SK-N-SH (cell line): ENCODE measurements around the gene SNAI3. TPM values are rescaled to one million over a fixed set of nuclear protein-coding genes. Genes with fewer than 3 reads are reported as not detected.

Experiments used
- CTCF ChIA-PET: fragments of 300-600, 350-600 bp; formaldehyde crosslinking; extraction: SDS; loops from one replicate; lab custom pipeline; 2021; lab: Yijun Ruan, JAX
- POLR2A ChIA-PET: fragments of 350-600 bp; sonication (Branson Sonifier 250); formaldehyde crosslinking; extraction: SDS; loops from one replicate; lab custom pipeline; 2020; ENCODE audit warnings: antibody characterized with exemption, inconsistent platforms; lab: Yijun Ruan, JAX
- DNase-seq: peaks from one replicate; pipeline ENCODE4 v3.0.0; 2012
- H2AFZ ChIP-seq: fragments of 200-600 bp; sonication (generic); 2 replicates; pipeline ENCODE4 v1.8.1; 2016; ENCODE audit warnings: antibody characterized with exemption, mild to moderate bottlenecking, low read depth
- H3F3A ChIP-seq: fragments of 200-600 bp; sonication (generic); replicated peaks from 2 replicates; pipeline ENCODE3; 2016; ENCODE audit warnings: antibody characterized with exemption, mild to moderate bottlenecking; ENCODE audit not compliant: insufficient read depth
- H3K27ac ChIP-seq, 2 experiments: fragments of 200-500 bp in 1 of 2; fragments of 200-600 bp in 1 of 2; sonication (Bioruptor generic) in 1 of 2; sonication (generic), shearing (Covaris generic) in 1 of 2; 2 replicates each; pipeline versions ENCODE4 v1.5.1 to v1.6.1; 2014 to 2016; ENCODE audit warnings: low read depth in 2 of 2, inconsistent platforms in 1 of 2, low read length in 1 of 2, mild to moderate bottlenecking in 1 of 2, mixed read lengths in 1 of 2
- H3K27me3 ChIP-seq: fragments of 200-600 bp; sonication (generic), shearing (Covaris generic); 2 replicates; pipeline ENCODE4 v1.6.1; 2016; ENCODE audit warnings: mixed run types; ENCODE audit not compliant: insufficient read depth
- H3K36me3 ChIP-seq, 2 experiments: fragments of 200-500 bp in 1 of 2; fragments of 200-600 bp in 1 of 2; sonication (Bioruptor generic) in 1 of 2; sonication (generic) in 1 of 2; replicated peaks in 1 of 2; 2 replicates each; pipeline versions ENCODE3 to v1.5.1; 2014 to 2016; ENCODE audit warnings: low read length in 1 of 2, mild to moderate bottlenecking in 1 of 2; ENCODE audit not compliant: insufficient read depth in 2 of 2, control insufficient read depth in 1 of 2
- H3K4me1 ChIP-seq, 2 experiments: fragments of 200-500 bp in 1 of 2; fragments of 200-600 bp in 1 of 2; sonication (Bioruptor generic) in 1 of 2; sonication (generic), shearing (Covaris generic) in 1 of 2; 2 replicates each; pipeline versions ENCODE4 v1.5.1 to v1.6.1; 2014 to 2016; ENCODE audit warnings: low read depth in 1 of 2, low read length in 1 of 2, mixed run types in 1 of 2; ENCODE audit not compliant: insufficient read depth in 2 of 2, control insufficient read depth in 1 of 2
- H3K4me2 ChIP-seq: fragments of 200-600 bp; sonication (generic), shearing (Covaris generic); 2 replicates; pipeline ENCODE4 v1.6.1; 2017; ENCODE audit warnings: mixed run types
- H3K4me3 ChIP-seq, 2 experiments: fragments of 200-500 bp in 1 of 2; fragments of 200-600 bp in 1 of 2; sonication (Bioruptor generic) in 1 of 2; sonication (generic), shearing (Covaris generic) in 1 of 2; 2 replicates each; pipeline versions ENCODE4 v1.5.1 to v1.8.1; 2014 to 2016; ENCODE audit warnings: low read depth in 2 of 2, inconsistent platforms in 1 of 2, low read length in 1 of 2, mild to moderate bottlenecking in 1 of 2, mixed read lengths in 1 of 2, moderate library complexity in 1 of 2
- H3K79me2 ChIP-seq: fragments of 200-600 bp; sonication (generic); 2 replicates; pipeline ENCODE4 v1.8.1; 2017; ENCODE audit warnings: mild to moderate bottlenecking; ENCODE audit not compliant: insufficient read depth
- H3K9ac ChIP-seq: fragments of 200-600 bp; sonication (generic); 2 replicates; pipeline ENCODE4 v1.6.1; 2017; ENCODE audit warnings: mixed run types
- H3K9me2 ChIP-seq: fragments of 200-600 bp; sonication (generic); 2 replicates; pipeline ENCODE4 v1.6.1; 2017; ENCODE audit warnings: mixed run types
- H3K9me3 ChIP-seq: fragments of 200-600 bp; sonication (generic); 2 replicates; pipeline ENCODE4 v1.6.1; 2017; ENCODE audit warnings: mixed run types, mild to moderate bottlenecking, moderate library complexity
- H4K20me1 ChIP-seq: fragments of 200-600 bp; sonication (generic); 2 replicates; pipeline ENCODE4 v1.6.1; 2017; ENCODE audit warnings: mild to moderate bottlenecking, mixed run types; ENCODE audit not compliant: insufficient read depth
- ELF1 ChIP-seq: IDR thresholded peaks from 2 replicates; pipeline ENCODE4 v1.4.0; 2012
- EP300 ChIP-seq, 2 experiments: IDR thresholded peaks; 2 replicates each; pipeline versions ENCODE4 v1.4.0 to v1.6.1; 2012; ENCODE audit warnings: borderline replicate concordance in 1 of 2, low read depth in 1 of 2, low read length in 1 of 2
- EZH2phosphoT487 ChIP-seq: fragments of 200-600 bp; sonication (generic); IDR thresholded peaks from 2 replicates; pipeline ENCODE4 v1.6.1; 2017; ENCODE audit warnings: low read depth, mixed run types, mild to moderate bottlenecking, antibody characterized with exemption, moderate library complexity, borderline replicate concordance
- FOSL2 ChIP-seq: IDR thresholded peaks from 2 replicates; pipeline ENCODE4 v1.4.0; 2012; ENCODE audit warnings: low read depth, mild to moderate bottlenecking, moderate library complexity, borderline replicate concordance
- FOXJ3 ChIP-seq: sonication (generic); formaldehyde crosslinking; IDR thresholded peaks from 2 replicates; pipeline ENCODE4 v1.5.1; 2020; ENCODE audit warnings: mild to moderate bottlenecking, missing genetic modification reagents
- MEF2A ChIP-seq: IDR thresholded peaks from 2 replicates; pipeline ENCODE4 v1.4.0; 2012; ENCODE audit warnings: low read depth, borderline replicate concordance
- MXI1 ChIP-seq: IDR thresholded peaks from 2 replicates; pipeline ENCODE4 v1.6.1; 2012; ENCODE audit warnings: mild to moderate bottlenecking, low read depth, low read length, improper control_type of control experiment
- NFIC ChIP-seq: IDR thresholded peaks from 2 replicates; pipeline ENCODE4 v1.4.0; 2012; ENCODE audit warnings: borderline replicate concordance
- RXRA ChIP-seq: IDR thresholded peaks from 2 replicates; pipeline ENCODE4 v1.4.0; 2012; ENCODE audit warnings: low read depth, mild to moderate bottlenecking, borderline replicate concordance
- TAF1 ChIP-seq: IDR thresholded peaks from 2 replicates; pipeline ENCODE4 v1.6.1; 2012; ENCODE audit warnings: low read depth, mild to moderate bottlenecking, low read length, moderate library complexity, borderline replicate concordance
- TCF12 ChIP-seq: IDR thresholded peaks from 2 replicates; pipeline ENCODE4 v1.4.0; 2012
- TEAD4 ChIP-seq: IDR thresholded peaks from 2 replicates; pipeline ENCODE4 v1.4.0; 2012; ENCODE audit warnings: mild to moderate bottlenecking, borderline replicate concordance; ENCODE audit not compliant: insufficient read depth
- YY1 ChIP-seq: IDR thresholded peaks from 2 replicates; pipeline ENCODE4 v1.4.0; 2012; ENCODE audit warnings: low read depth, mild to moderate bottlenecking
- WGBS: methylation state at CpG from one replicate; pipeline ENCODE4 v1.1.6; 2017; ENCODE audit warnings: low lambda C conversion rate; 5-methylcytosine and 5-hydroxymethylcytosine counted together
- polyA plus RNA-seq, 3 experiments: library from polyadenylated mRNA; depleted of rRNA; stranded (reverse); fragments of >200 nt; gene quantifications; 2 replicates each; pipeline ENCODE4 v1.2.3, GENCODE V29; 2012
- TF ChIP-seq, protein P1 (sequence below): fragments of 150-350 bp; IDR thresholded peaks from 2 replicates; pipeline ENCODE4 v1.6.1; 2016; ENCODE audit warnings: mild to moderate bottlenecking, low read depth, low read length
- TF ChIP-seq, protein P2 (sequence below): IDR thresholded peaks from 2 replicates; pipeline ENCODE4 v1.4.0; 2012; ENCODE audit warnings: low read depth, borderline replicate concordance
- TF ChIP-seq, protein P3 (sequence below): fragments of 200-600 bp; sonication (generic); IDR thresholded peaks from 2 replicates; pipeline ENCODE4 v1.6.1; 2017; ENCODE audit warnings: antibody characterized with exemption, mild to moderate bottlenecking, moderate library complexity
- TF ChIP-seq, protein P4 (sequence below): fragments of 150-350 bp; IDR thresholded peaks from 2 replicates; pipeline ENCODE4 v1.6.1; 2017; ENCODE audit warnings: antibody characterized with exemption, low read length, low read depth, borderline replicate concordance
- TF ChIP-seq, protein P5 (sequence below): IDR thresholded peaks from 2 replicates; pipeline ENCODE4 v1.4.0; 2012; ENCODE audit warnings: low read depth

The SNAI3 gene
- polyA plus RNA-seq, 1 of the 3 experiments (the other 2 are of a cell fraction) = 0.03 TPM

DNA sequence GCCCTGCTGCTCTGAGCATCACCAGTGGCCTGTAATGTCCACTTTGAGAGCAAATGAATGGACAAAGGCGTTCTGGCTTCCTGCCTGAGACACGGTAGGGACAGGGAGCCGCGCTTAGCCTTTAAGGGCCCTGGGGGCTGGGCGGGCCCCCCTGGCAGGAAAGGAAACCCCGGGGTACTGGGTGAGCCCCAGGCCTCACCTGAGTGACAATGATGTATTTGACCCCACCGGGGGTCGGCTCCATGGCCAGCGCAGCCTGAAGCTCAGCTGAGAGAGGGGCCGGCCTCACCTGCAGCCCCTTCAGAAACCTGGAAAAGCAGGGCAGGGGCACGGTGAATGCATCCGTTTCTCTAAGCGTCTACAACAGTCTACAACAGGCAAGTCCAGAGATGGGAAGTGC lies 33.2 kb downstream of the SNAI3 start:
- H3K9ac ChIP-seq = no peak overlapping the region
- no peak overlapping the region for H3K4me3 ChIP-seq
- CTCF ChIA-PET = interaction anchor here (0.8 to 1.2 kb wide), 2 partner anchors 28 to 85 kb away, joined by 3 read pairs; no protein-coding TSS in a partner anchor
- no peak overlapping the region for H2AFZ ChIP-seq
- 95% methylated on average over 7 of the region's 13 CpGs for WGBS
- H3K4me2 ChIP-seq = no peak overlapping the region
- no peak for DNase-seq
- no peak overlapping the region for H3K27ac ChIP-seq
- H4K20me1 ChIP-seq = no peaks in the 10 kb centered on the region
- H3K9me2 ChIP-seq = no peaks in the 10 kb centered on the region
- H3K4me1 ChIP-seq = peaks cover 4 to 10% of the 10 kb centered on the region in 2 experiments; a peak in 2 of 4 replicates
- TF ChIP-seq EZH2phosphoT487 = no peak
- TF ChIP-seq, protein P1, sequence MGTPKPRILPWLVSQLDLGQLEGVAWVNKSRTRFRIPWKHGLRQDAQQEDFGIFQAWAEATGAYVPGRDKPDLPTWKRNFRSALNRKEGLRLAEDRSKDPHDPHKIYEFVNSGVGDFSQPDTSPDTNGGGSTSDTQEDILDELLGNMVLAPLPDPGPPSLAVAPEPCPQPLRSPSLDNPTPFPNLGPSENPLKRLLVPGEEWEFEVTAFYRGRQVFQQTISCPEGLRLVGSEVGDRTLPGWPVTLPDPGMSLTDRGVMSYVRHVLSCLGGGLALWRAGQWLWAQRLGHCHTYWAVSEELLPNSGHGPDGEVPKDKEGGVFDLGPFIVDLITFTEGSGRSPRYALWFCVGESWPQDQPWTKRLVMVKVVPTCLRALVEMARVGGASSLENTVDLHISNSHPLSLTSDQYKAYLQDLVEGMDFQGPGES = no peak
- no peak for TF ChIP-seq MXI1
- TF ChIP-seq, protein P2, sequence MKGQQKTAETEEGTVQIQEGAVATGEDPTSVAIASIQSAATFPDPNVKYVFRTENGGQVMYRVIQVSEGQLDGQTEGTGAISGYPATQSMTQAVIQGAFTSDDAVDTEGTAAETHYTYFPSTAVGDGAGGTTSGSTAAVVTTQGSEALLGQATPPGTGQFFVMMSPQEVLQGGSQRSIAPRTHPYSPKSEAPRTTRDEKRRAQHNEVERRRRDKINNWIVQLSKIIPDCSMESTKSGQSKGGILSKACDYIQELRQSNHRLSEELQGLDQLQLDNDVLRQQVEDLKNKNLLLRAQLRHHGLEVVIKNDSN = no peak
- TF ChIP-seq, protein P3, sequence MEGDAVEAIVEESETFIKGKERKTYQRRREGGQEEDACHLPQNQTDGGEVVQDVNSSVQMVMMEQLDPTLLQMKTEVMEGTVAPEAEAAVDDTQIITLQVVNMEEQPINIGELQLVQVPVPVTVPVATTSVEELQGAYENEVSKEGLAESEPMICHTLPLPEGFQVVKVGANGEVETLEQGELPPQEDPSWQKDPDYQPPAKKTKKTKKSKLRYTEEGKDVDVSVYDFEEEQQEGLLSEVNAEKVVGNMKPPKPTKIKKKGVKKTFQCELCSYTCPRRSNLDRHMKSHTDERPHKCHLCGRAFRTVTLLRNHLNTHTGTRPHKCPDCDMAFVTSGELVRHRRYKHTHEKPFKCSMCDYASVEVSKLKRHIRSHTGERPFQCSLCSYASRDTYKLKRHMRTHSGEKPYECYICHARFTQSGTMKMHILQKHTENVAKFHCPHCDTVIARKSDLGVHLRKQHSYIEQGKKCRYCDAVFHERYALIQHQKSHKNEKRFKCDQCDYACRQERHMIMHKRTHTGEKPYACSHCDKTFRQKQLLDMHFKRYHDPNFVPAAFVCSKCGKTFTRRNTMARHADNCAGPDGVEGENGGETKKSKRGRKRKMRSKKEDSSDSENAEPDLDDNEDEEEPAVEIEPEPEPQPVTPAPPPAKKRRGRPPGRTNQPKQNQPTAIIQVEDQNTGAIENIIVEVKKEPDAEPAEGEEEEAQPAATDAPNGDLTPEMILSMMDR = no peak
- no peak for TF ChIP-seq EP300 (IDR thresholded peaks at IDR 0.05; ENCODE audit: borderline replicate concordance in 1 of 2, low read depth in 1 of 2, low read length in 1 of 2)
- POLR2A ChIA-PET = no interaction called here
- no peaks in the 10 kb centered on the region for H3F3A ChIP-seq
- no peaks in the 10 kb centered on the region for H3K27me3 ChIP-seq
- H3K79me2 ChIP-seq = no peaks in the 10 kb centered on the region
- H3K36me3 ChIP-seq = peaks cover 0 to 8% of the 10 kb centered on the region in 2 experiments
- H3K9me3 ChIP-seq = no peaks in the 10 kb centered on the region

GRCh38 chr16:88652762-88653063 lies 33.6 kb downstream of the SNAI3 start:
- H3K27me3 ChIP-seq = no peaks in the 10 kb centered on the region
- peaks cover 0 to 8% of the 10 kb centered on the region in 2 experiments for H3K36me3 ChIP-seq
- H3K79me2 ChIP-seq = no peaks in the 10 kb centered on the region
- H2AFZ ChIP-seq = no peak overlapping the region
- POLR2A ChIA-PET = no interaction called here
- no peaks in the 10 kb centered on the region for H3F3A ChIP-seq
- WGBS = no CpG with 5 or more reads among the region's 8 CpGs
- H3K4me3 ChIP-seq = no peak overlapping the region
- no peaks in the 10 kb centered on the region for H4K20me1 ChIP-seq
- CTCF ChIA-PET = interaction anchor here (0.8 to 1.2 kb wide), 2 partner anchors 28 to 85 kb away, joined by 3 read pairs; no protein-coding TSS in a partner anchor
- H3K9me2 ChIP-seq = no peaks in the 10 kb centered on the region
- no peak overlapping the region for H3K4me2 ChIP-seq
- no peak for DNase-seq
- no peak overlapping the region for H3K9ac ChIP-seq
- peaks cover 4 to 10% of the 10 kb centered on the region in 2 experiments; a peak in 2 of 4 replicates for H3K4me1 ChIP-seq
- H3K9me3 ChIP-seq = no peaks in the 10 kb centered on the region
- H3K27ac ChIP-seq = no peak overlapping the region
- TF ChIP-seq FOSL2 (no peak), ELF1 (no peak), MEF2A (no peak), EZH2phosphoT487 (no peak), YY1 (no peak), FOXJ3 (CRISPR knock-in tag) (no peak), MXI1 (no peak), TCF12 (no peak), TEAD4 (no peak), RXRA (no peak), NFIC (no peak), TAF1 (no peak)
- TF ChIP-seq, protein P1 = no peak
- TF ChIP-seq, protein P3 = no peak
- TF ChIP-seq, protein P4, sequence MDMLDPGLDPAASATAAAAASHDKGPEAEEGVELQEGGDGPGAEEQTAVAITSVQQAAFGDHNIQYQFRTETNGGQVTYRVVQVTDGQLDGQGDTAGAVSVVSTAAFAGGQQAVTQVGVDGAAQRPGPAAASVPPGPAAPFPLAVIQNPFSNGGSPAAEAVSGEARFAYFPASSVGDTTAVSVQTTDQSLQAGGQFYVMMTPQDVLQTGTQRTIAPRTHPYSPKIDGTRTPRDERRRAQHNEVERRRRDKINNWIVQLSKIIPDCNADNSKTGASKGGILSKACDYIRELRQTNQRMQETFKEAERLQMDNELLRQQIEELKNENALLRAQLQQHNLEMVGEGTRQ = no peak
- TF ChIP-seq, protein P5, sequence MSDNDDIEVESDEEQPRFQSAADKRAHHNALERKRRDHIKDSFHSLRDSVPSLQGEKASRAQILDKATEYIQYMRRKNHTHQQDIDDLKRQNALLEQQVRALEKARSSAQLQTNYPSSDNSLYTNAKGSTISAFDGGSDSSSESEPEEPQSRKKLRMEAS = no peak
